ENCODE measurements around the gene GOLM1.
"Not testable (repeated sequence)": the region's sequence is repeated elsewhere in the genome, so short reads cannot be mapped to it uniquely, and the experiment has no call there.

GOLM1 gene, protein sequence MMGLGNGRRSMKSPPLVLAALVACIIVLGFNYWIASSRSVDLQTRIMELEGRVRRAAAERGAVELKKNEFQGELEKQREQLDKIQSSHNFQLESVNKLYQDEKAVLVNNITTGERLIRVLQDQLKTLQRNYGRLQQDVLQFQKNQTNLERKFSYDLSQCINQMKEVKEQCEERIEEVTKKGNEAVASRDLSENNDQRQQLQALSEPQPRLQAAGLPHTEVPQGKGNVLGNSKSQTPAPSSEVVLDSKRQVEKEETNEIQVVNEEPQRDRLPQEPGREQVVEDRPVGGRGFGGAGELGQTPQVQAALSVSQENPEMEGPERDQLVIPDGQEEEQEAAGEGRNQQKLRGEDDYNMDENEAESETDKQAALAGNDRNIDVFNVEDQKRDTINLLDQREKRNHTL

GRCh38 chr9:86098824-86099700 is at the start of gene GOLM1:
GOLM1 (minus strand) TSS chr9:86099558; CDS start chr9:86079320, 20,238 bp downstream.
- Histone ChIP-seq H3K9me3 (ENCODE audit: control insufficient read depth, insufficient read depth, low read length) (no peaks in the 10 kb centered on the region), H3K4me1 (ENCODE audit: control insufficient read depth, insufficient read depth, low read length) (peaks cover 12% of the 10 kb centered on the region), H3K27me3 (ENCODE audit: control insufficient read depth, insufficient read depth, low read length) (peaks cover 32% of the 10 kb centered on the region), H3K4me3 (ENCODE audit: low read depth, low read length) (peak within 1 kb of the TSS; percentile 66), H3K9ac (ENCODE audit: low read depth, low read length) (peak within 1 kb of the TSS; percentile 71), H3K36me3 (ENCODE audit: control insufficient read depth, insufficient read depth, low read length) (no peaks in the 10 kb centered on the region)

DNA sequence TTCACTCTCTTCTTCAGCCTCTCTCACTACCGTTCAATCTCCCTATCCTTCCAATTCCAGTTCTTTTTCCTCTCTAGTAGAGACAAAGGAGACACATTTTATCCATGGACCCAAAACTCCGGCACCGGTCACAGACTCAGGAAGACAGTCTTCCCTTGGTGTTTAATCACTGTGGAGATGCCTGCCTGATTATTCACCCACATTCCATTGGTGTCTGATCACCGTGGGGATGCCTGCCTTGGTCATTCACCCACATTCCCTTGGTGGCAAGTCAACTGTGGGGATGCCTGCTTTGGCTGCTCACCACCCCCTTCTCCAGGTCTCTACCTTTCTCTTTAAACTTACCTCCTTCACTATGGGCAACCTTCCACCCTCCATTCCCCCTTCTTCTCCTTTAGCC is 47.3 kb upstream of the GOLM1 start:
- not testable (repeated sequence) for H3K4me3 ChIP-seq (ENCODE audit: low read depth, low read length); H3K9me3 ChIP-seq (ENCODE audit: control insufficient read depth, insufficient read depth, low read length); H3K36me3 ChIP-seq (ENCODE audit: control insufficient read depth, insufficient read depth, low read length); H3K4me1 ChIP-seq (ENCODE audit: control insufficient read depth, insufficient read depth, low read length); H3K27me3 ChIP-seq (ENCODE audit: control insufficient read depth, insufficient read depth, low read length); H3K9ac ChIP-seq (ENCODE audit: low read depth, low read length)

GRCh38 chr9:86145960-86146359 is 46.6 kb upstream of the GOLM1 start:
- H3K36me3 ChIP-seq (ENCODE audit: control insufficient read depth, insufficient read depth, low read length); H3K4me1 ChIP-seq (ENCODE audit: control insufficient read depth, insufficient read depth, low read length); H3K4me3 ChIP-seq (ENCODE audit: low read depth, low read length); H3K9ac ChIP-seq (ENCODE audit: low read depth, low read length); H3K27me3 ChIP-seq (ENCODE audit: control insufficient read depth, insufficient read depth, low read length); H3K9me3 ChIP-seq (ENCODE audit: control insufficient read depth, insufficient read depth, low read length): not testable (repeated sequence)

GRCh38 chr9:86142973-86143372 is 43.6 kb upstream of the GOLM1 start:
- no peaks in the 10 kb centered on the region for H3K9me3 ChIP-seq (ENCODE audit: control insufficient read depth, insufficient read depth, low read length)
- H3K9ac ChIP-seq (ENCODE audit: low read depth, low read length): no peak overlapping the region
- no peaks in the 10 kb centered on the region for H3K36me3 ChIP-seq (ENCODE audit: control insufficient read depth, insufficient read depth, low read length)
- H3K4me3 ChIP-seq (ENCODE audit: low read depth, low read length): no peak overlapping the region
- H3K27me3 ChIP-seq (ENCODE audit: control insufficient read depth, insufficient read depth, low read length): no peaks in the 10 kb centered on the region
- no peaks in the 10 kb centered on the region for H3K4me1 ChIP-seq (ENCODE audit: control insufficient read depth, insufficient read depth, low read length)

- H3K36me3 ChIP-seq (ENCODE audit: control insufficient read depth, insufficient read depth, low read length): no peaks in the 10 kb centered on the region
- no peak overlapping the region for H3K9ac ChIP-seq (ENCODE audit: low read depth, low read length)
- H3K4me1 ChIP-seq (ENCODE audit: control insufficient read depth, insufficient read depth, low read length): no peaks in the 10 kb centered on the region
- no peaks in the 10 kb centered on the region for H3K27me3 ChIP-seq (ENCODE audit: control insufficient read depth, insufficient read depth, low read length)
- H3K4me3 ChIP-seq (ENCODE audit: low read depth, low read length): no peak overlapping the region
- no peaks in the 10 kb centered on the region for H3K9me3 ChIP-seq (ENCODE audit: control insufficient read depth, insufficient read depth, low read length)
Observed at GRCh38 chr9:86141843-86142242, 42.5 kb upstream of the GOLM1 start.

DNA sequence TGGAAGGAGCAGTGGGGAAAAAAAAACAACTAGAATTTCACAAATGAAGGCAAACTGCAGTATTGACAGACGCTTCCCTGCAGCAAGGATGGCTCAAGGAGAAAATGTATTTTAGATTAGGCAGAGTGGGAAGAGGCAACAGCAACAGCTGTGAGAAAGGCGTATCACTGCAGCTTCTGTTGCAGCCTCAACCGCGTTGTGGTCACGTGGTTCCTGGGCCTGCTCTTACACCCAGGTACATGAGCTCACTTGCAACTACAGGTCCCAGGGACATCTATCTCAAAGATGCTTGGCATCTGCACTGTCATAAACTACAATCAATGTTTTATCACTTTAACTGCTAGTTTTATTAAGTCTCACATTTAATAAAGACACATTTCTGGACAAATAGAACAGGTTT is 36.0 kb upstream of the GOLM1 start:
- Histone ChIP-seq H3K9ac (ENCODE audit: low read depth, low read length) (no peak overlapping the region), H3K4me3 (ENCODE audit: low read depth, low read length) (no peak overlapping the region), H3K9me3 (ENCODE audit: control insufficient read depth, insufficient read depth, low read length) (no peaks in the 10 kb centered on the region), H3K36me3 (ENCODE audit: control insufficient read depth, insufficient read depth, low read length) (no peaks in the 10 kb centered on the region), H3K27me3 (ENCODE audit: control insufficient read depth, insufficient read depth, low read length) (no peaks in the 10 kb centered on the region), H3K4me1 (ENCODE audit: control insufficient read depth, insufficient read depth, low read length) (peaks cover 9% of the 10 kb centered on the region)

DNA sequence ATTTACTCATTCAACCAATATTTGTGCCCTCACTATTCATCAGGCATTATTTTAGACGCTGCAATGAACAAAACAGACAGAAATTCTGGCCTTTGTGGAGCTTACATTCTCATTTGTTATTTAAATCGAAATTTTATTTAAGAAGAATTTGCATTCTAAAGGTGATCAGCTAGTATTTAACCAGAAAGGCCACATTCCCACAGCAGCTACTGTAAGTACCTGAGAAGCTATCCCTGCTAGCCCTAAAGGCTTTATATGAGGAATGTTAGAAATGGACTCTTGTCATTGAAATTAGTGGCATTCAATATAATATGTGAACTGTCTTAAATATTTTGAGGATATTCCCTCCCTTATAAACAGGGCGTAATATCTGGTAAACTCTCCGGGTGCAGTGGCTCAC is 35.0 kb upstream of the GOLM1 start:
- Histone ChIP-seq H3K4me3 (ENCODE audit: low read depth, low read length) (no peak overlapping the region), H3K9ac (ENCODE audit: low read depth, low read length) (no peak overlapping the region), H3K9me3 (ENCODE audit: control insufficient read depth, insufficient read depth, low read length) (no peaks in the 10 kb centered on the region), H3K27me3 (ENCODE audit: control insufficient read depth, insufficient read depth, low read length) (no peaks in the 10 kb centered on the region), H3K4me1 (ENCODE audit: control insufficient read depth, insufficient read depth, low read length) (peaks cover 9% of the 10 kb centered on the region), H3K36me3 (ENCODE audit: control insufficient read depth, insufficient read depth, low read length) (no peaks in the 10 kb centered on the region)

DNA sequence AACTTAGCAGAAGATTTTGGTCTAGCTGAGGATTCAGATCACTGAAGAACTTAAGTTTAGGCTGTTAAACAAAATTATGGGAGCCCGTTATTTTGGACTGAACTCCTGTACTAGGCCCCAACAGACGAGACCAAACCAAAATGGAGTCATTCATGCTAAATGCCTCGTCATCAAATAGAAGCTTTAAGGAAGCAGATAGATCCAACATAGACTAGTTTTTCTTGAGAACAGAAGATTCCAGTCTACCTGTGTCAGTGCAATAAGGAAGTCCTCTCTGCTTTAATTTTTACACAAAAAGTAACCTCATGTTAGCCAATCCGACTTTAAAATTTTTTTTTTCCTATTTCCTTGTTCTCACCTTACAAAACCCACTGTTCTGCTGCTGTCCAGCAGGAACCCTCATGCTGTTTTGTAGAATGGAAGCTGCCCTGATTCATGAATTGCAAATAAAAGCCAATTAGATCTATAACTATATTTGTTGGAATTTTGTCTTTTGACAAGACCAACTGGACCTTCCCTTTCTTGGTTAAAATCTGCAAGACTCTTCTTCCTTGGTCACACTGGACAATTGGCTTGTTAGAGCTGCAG is 29.0 kb upstream of the GOLM1 start:
- no peaks in the 10 kb centered on the region for H3K27me3 ChIP-seq (ENCODE audit: control insufficient read depth, insufficient read depth, low read length)

GRCh38 chr9:86126998-86127972 is 27.9 kb upstream of the GOLM1 start:
- H3K27me3 ChIP-seq (ENCODE audit: control insufficient read depth, insufficient read depth, low read length): no peaks in the 10 kb centered on the region
- no peaks in the 10 kb centered on the region for H3K9me3 ChIP-seq (ENCODE audit: control insufficient read depth, insufficient read depth, low read length)
- no peaks in the 10 kb centered on the region for H3K36me3 ChIP-seq (ENCODE audit: control insufficient read depth, insufficient read depth, low read length)
- no peak overlapping the region for H3K4me3 ChIP-seq (ENCODE audit: low read depth, low read length)
- no peak overlapping the region for H3K9ac ChIP-seq (ENCODE audit: low read depth, low read length)
- H3K4me1 ChIP-seq (ENCODE audit: control insufficient read depth, insufficient read depth, low read length): peaks cover 22% of the 10 kb centered on the region

More for the DNA sequence above, 29.0 kb upstream of the GOLM1 start:
- Histone ChIP-seq H3K4me3 (ENCODE audit: low read depth, low read length) (no peak overlapping the region), H3K36me3 (ENCODE audit: control insufficient read depth, insufficient read depth, low read length) (no peaks in the 10 kb centered on the region), H3K4me1 (ENCODE audit: control insufficient read depth, insufficient read depth, low read length) (peaks cover 19% of the 10 kb centered on the region), H3K9ac (ENCODE audit: low read depth, low read length) (no peak overlapping the region), H3K9me3 (ENCODE audit: control insufficient read depth, insufficient read depth, low read length) (no peaks in the 10 kb centered on the region)

- Histone ChIP-seq H3K9ac (ENCODE audit: low read depth, low read length) (no peak overlapping the region), H3K4me3 (ENCODE audit: low read depth, low read length) (no peak overlapping the region), H3K9me3 (ENCODE audit: control insufficient read depth, insufficient read depth, low read length) (no peaks in the 10 kb centered on the region), H3K4me1 (ENCODE audit: control insufficient read depth, insufficient read depth, low read length) (peaks cover 15% of the 10 kb centered on the region), H3K36me3 (ENCODE audit: control insufficient read depth, insufficient read depth, low read length) (no peaks in the 10 kb centered on the region), H3K27me3 (ENCODE audit: control insufficient read depth, insufficient read depth, low read length) (peaks cover 14% of the 10 kb centered on the region)
Observed at GRCh38 chr9:86122311-86122710, 23.0 kb upstream of the GOLM1 start.

- H3K4me1 ChIP-seq (ENCODE audit: control insufficient read depth, insufficient read depth, low read length): peaks cover 6% of the 10 kb centered on the region
- H3K27me3 ChIP-seq (ENCODE audit: control insufficient read depth, insufficient read depth, low read length): peaks cover 14% of the 10 kb centered on the region
- no peak overlapping the region for H3K9ac ChIP-seq (ENCODE audit: low read depth, low read length)
- no peak overlapping the region for H3K4me3 ChIP-seq (ENCODE audit: low read depth, low read length)
- H3K9me3 ChIP-seq (ENCODE audit: control insufficient read depth, insufficient read depth, low read length): no peaks in the 10 kb centered on the region
- H3K36me3 ChIP-seq (ENCODE audit: control insufficient read depth, insufficient read depth, low read length): no peaks in the 10 kb centered on the region
Observed at GRCh38 chr9:86119457-86119856, 20.1 kb upstream of the GOLM1 start.
